Ectodermal cell (in vitro differentiated cells): ENCODE measurements around the gene SEZ6.

Experiments
- H3K27ac ChIP-seq: 2 replicates; pipeline ENCODE4 v1.7.0; 2013; ENCODE audit warnings: mild to moderate bottlenecking, low read depth, low read length; ENCODE audit not compliant: insufficient read depth, poor library complexity, severe bottlenecking
- H3K27me3 ChIP-seq: 2 replicates; pipeline ENCODE4 v1.7.0; 2013; ENCODE audit warnings: mild to moderate bottlenecking, low read length; ENCODE audit not compliant: insufficient read depth, control insufficient read depth, poor library complexity, severe bottlenecking
- H3K36me3 ChIP-seq: one replicate; pipeline ENCODE4 v1.7.0; 2013; ENCODE audit warnings: low read length; ENCODE audit not compliant: control insufficient read depth, insufficient read depth
- H3K4me1 ChIP-seq: one replicate; pipeline ENCODE4 v1.7.0; 2013; ENCODE audit warnings: low read length; ENCODE audit not compliant: control insufficient read depth, insufficient read depth
- H3K4me3 ChIP-seq: 2 replicates; pipeline ENCODE4 v1.7.0; 2013; ENCODE audit warnings: low read depth, low read length, control low read depth; ENCODE audit not compliant: insufficient read depth
- H3K9me3 ChIP-seq: 2 replicates; pipeline ENCODE4 v1.7.0; 2013; ENCODE audit warnings: mild to moderate bottlenecking, low read length, moderate library complexity; ENCODE audit not compliant: control insufficient read depth
- WGBS, 2 experiments: methylation state at CpG; one replicate each; pipeline ENCODE4 v1.1.7; 2013; ENCODE audit warnings: missing lambda C conversion rate in 2 of 2; 5-methylcytosine and 5-hydroxymethylcytosine counted together

The SEZ6 gene

DNA sequence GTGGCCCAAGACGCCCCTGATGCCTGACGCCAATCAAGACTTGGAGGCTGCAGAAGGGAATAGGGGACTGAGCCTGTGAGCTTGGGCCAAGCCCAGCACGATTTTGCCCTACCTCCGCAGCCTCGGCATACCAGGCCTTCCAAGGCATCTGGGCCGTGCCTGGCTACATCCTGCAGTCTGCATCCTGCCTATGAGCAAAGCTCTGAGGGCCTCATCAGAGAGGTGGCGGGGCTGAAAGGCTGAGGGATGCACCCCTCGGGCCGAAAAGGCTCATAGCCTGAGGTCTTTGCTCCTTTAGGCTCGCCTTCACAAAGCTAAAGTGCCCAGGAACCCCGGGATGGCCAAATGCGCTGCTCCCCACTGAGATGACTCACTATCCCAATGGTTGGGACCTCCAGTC lies 2.5 kb downstream of the SEZ6 start:
- WGBS, 2 experiments = 72 to 76% methylated on average over 12 of the region's 12 CpGs

DNA sequence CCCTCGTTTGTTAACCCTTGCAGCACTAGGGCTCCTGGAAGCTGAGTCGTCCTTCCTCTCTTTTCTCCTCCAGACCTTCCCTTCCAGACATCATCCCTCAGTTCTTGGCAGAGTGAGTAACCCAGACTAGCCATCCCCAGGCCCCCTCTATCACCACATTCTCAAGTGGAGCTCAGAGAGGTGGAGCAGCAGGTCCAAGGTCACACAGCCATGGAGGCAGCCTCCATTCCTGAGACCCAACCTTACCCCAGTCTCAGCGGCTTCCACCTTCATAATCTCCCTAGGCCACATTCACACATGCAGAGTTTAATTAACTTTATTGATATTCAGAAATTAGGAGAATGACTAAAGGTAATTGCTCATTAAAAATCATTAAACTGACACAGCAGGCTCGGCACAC lies 3.0 kb downstream of the SEZ6 start:
- whole genome bisulfite sequencing, 2 experiments = 54 to 59% methylated on average over 4 of the region's 4 CpGs
- Histone ChIP-seq H3K4me1 (peaks cover 31% of the 10 kb centered on the region), H3K27ac (no peak overlapping the region), H3K4me3 (no peak overlapping the region), H3K36me3 (no peaks in the 10 kb centered on the region), H3K27me3 (peaks cover 36% of the 10 kb centered on the region), H3K9me3 (no peaks in the 10 kb centered on the region)

More for the DNA sequence above, 2.5 kb downstream of the SEZ6 start:
- H3K4me3 ChIP-seq = no peak overlapping the region
- H3K4me1 ChIP-seq = peaks cover 31% of the 10 kb centered on the region
- H3K27me3 ChIP-seq = peaks cover 36% of the 10 kb centered on the region
- H3K27ac ChIP-seq = no peak overlapping the region
- no peaks in the 10 kb centered on the region for H3K36me3 ChIP-seq
- H3K9me3 ChIP-seq = no peaks in the 10 kb centered on the region

DNA sequence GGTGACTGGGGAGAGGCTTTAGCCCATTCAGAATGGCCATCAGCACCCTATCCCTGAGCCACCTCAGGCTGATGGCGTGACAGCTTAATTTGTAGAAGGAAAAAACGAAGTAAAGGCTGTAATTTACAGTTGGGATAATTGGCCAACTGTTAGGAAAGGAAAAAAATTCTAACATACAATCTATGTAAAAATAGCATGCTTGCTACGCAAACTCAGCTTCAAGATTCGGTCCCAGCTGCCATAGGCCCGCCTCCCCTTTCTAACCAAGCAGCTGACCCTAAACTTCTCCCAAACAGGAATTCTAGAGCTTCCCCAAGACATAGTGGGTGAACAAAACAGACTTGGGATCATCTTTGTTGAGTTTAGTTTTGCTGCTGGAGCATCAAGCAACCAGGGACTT lies 4.9 kb downstream of the SEZ6 start:
- no peaks in the 10 kb centered on the region for H3K9me3 ChIP-seq
- no peak overlapping the region for H3K27ac ChIP-seq
- peaks cover 30% of the 10 kb centered on the region for H3K27me3 ChIP-seq
- no peak overlapping the region for H3K4me3 ChIP-seq
- no peaks in the 10 kb centered on the region for H3K36me3 ChIP-seq
- WGBS, 2 experiments = 94 to 98% methylated on average over 5 of the region's 5 CpGs
- peaks cover 44% of the 10 kb centered on the region for H3K4me1 ChIP-seq

DNA sequence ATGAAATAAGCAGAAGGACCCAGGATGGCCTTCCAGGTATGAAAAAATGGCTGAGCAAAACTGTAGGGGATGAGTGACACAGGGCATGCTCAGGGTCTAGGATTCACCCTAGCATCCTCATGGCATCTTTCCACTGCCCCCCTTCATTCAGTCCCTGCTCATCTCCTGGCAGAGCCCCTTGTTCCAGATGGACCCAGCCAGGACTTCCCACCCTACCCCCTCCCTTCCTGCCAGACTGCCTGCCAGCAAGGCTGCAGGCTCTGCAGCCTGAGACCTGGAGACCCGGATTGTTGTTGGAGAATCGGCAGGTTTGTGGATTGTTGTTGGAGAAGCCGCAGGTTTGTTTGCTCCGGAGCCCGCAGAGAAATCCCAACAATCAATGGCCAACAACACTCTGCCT lies 6.6 kb downstream of the SEZ6 start:
- WGBS, 2 experiments = 72 to 82% methylated on average over 5 of the region's 5 CpGs
- H3K36me3 ChIP-seq = no peaks in the 10 kb centered on the region
- peaks cover 13% of the 10 kb centered on the region for H3K27me3 ChIP-seq
- H3K27ac ChIP-seq = no peak overlapping the region
- peaks cover 34% of the 10 kb centered on the region for H3K4me1 ChIP-seq
- no peaks in the 10 kb centered on the region for H3K9me3 ChIP-seq
- H3K4me3 ChIP-seq = no peak overlapping the region

DNA sequence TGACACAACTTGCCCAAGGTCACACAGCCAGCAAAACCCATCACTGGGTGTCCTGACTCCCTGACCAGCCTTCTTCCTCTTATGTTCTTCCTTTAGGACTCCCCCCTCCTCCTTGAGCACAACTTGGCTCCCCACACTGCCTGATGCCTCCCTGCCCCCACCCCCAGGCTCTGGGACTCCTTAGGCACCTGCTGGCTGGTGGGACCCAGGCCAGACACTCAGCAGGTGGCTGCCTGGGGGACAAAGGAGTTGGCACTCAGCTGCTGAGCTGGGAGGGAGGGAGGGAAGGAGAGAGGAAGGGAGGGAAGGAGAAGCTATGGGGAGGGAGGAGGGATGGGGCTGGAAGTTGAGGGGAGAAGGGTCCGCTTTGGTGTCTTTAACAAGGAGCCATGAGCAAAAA lies 8.0 kb downstream of the SEZ6 start:
- no peak overlapping the region for H3K27ac ChIP-seq
- H3K36me3 ChIP-seq = no peaks in the 10 kb centered on the region
- WGBS, 2 experiments = 88 to 98% methylated on average over 1 of the region's 1 CpG
- H3K27me3 ChIP-seq = no peaks in the 10 kb centered on the region
- H3K4me3 ChIP-seq = no peak overlapping the region
- peaks cover 30% of the 10 kb centered on the region for H3K4me1 ChIP-seq
- H3K9me3 ChIP-seq = no peaks in the 10 kb centered on the region

DNA sequence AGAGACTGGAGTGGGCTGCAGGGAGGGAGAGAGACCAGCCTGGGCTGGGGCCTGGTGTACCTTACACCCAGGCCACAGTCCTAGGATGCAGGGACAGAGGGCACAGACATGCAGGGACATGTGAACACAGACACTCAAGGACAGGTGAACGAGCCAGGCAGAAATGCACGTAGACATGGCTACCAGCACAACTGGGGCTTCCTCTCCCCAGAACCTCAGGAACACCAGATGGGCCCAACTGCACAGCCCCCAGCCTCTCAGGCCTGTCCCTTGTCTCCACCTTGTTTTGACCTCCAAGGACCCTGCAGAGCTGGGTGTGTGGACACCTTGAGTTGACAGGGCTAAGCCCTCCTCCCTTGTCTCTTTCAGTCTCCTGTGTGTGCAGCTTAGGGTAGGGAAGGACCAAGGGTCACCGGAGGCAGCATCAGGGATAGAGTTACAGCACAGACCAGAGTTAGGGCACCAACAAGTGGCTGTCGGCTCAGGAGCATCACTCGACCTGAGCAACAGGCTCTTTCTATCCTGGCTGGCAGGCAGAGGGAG lies 9.2 kb downstream of the SEZ6 start:
- Histone ChIP-seq H3K4me1 (peaks cover 20% of the 10 kb centered on the region), H3K27ac (no peak overlapping the region), H3K36me3 (no peaks in the 10 kb centered on the region), H3K9me3 (no peaks in the 10 kb centered on the region), H3K27me3 (no peaks in the 10 kb centered on the region), H3K4me3 (no peak overlapping the region)
- 62 to 67% methylated on average over 5 of the region's 5 CpGs for WGBS, 2 experiments

DNA sequence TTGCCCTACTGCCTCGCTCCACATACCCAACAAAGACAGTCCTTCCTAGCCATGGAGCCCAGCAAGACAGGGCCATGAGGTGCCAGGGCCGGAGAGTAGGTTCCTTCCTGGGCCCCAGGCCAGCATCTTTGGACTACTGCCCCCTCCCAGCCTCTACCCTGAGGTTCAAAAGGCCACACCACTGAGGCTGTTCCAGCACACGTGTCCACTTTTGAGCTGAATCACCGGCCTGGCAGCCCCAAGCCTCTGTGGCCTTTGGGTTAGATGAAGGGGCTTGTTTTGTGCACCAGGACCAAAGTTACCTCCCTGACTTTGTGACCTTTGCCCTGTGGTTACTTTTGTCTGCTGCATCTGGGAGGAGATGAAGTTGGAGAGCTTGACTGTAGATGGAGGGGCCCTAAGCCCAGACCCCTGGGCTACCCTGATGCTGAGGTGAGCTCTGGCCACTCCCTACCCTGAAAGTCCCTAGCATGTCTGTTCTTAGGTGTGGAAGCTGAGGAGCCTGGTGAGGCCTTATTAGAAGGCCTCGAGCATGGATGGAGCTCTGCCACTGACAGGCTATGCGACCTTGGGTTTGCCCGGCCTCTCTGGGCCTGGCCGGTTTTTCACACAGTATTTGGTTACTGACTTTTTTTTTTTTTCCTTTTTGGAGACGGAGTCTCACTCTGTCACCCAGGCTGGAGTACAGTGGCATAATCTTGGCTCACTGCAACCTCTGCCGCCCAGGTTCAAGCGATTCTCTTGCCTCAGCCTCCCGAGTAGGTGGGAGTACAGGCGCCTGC lies 12.0 kb downstream of the SEZ6 start:
- no peaks in the 10 kb centered on the region for H3K27me3 ChIP-seq
- no peak overlapping the region for H3K4me3 ChIP-seq
- H3K9me3 ChIP-seq = no peaks in the 10 kb centered on the region
- no peaks in the 10 kb centered on the region for H3K36me3 ChIP-seq
- H3K4me1 ChIP-seq = peaks cover 19% of the 10 kb centered on the region
- WGBS, 2 experiments = 94% methylated on average over 13 of the region's 13 CpGs
- H3K27ac ChIP-seq = no peak overlapping the region

DNA sequence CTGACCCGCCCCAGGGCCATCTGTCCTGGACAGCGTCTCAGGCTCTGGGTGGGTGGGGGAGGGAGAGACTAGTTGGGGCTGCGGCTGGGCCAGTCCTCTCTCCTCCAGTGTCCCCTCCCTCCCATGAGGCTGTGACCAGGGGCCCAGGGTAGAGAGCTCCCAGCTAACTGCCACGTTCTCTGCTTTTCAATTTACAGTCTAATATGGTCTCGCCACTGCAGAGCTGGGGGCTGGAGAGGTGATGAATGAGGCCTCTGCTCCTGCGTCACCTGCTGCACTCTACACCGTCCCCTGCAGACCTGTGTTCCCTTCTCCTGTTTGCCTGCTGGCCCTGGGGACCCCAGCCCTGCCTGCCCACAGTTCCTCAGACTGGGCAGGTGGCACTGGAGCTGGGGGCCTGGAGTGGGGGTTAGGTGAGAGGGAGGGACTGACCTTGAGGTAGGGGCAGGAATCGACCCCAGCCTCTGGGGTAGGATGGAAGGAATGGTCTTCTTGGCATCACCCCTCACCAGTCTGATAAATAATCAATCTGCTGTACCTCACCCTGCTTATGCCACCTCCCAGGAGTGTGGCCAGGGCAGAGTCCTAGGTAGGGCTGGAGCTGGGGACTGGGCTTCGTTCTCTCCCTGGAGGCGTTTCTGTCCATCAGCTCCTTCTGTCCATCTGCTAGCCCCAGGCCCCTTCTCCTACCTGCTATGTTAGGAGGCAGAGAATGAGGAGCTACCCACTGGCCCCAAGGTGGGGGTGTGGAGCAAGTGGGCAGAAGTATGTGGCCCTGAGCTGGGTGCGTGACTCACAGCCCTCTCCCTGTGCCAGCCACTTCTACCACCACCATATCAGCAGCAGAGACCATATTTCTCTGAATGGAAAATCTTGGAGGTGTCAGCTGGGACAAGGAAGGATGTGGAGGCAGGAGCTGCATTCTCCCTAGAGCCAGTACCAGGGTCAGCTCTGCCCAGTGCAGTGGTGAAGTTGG lies 12.9 kb downstream of the SEZ6 start:
- Histone ChIP-seq H3K4me3 (no peak overlapping the region), H3K4me1 (peaks cover 18% of the 10 kb centered on the region), H3K9me3 (no peaks in the 10 kb centered on the region), H3K27ac (no peak overlapping the region), H3K36me3 (no peaks in the 10 kb centered on the region), H3K27me3 (peaks cover 3% of the 10 kb centered on the region)
- WGBS, 2 experiments = 88 to 89% methylated on average over 9 to 11 of the region's 11 CpGs

DNA sequence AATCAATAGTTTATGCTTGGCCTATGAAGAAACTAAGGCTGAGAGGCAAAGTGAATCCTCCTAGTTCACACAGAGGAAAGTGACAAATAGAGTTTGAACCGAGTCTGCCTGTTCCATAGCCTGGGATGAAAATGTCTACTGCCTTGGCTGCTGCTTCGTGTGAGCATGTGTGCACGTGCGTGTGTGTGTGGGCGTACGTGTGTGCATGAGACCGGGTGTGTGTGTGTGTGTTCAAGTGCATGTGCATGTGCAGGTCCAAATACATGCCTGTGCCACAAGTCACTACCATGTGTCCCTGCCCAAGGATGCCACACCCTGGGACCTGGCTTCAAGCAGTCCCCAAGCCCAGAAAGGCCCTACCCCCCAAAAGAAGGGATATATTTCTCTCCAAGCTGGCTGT lies 13.6 kb downstream of the SEZ6 start:
- H3K4me1 ChIP-seq = peaks cover 17% of the 10 kb centered on the region
- 90 to 94% methylated on average over 7 of the region's 7 CpGs for WGBS, 2 experiments
- H3K36me3 ChIP-seq = no peaks in the 10 kb centered on the region
- peaks cover 3% of the 10 kb centered on the region for H3K27me3 ChIP-seq
- no peak overlapping the region for H3K27ac ChIP-seq
- no peaks in the 10 kb centered on the region for H3K9me3 ChIP-seq
- no peak overlapping the region for H3K4me3 ChIP-seq

DNA sequence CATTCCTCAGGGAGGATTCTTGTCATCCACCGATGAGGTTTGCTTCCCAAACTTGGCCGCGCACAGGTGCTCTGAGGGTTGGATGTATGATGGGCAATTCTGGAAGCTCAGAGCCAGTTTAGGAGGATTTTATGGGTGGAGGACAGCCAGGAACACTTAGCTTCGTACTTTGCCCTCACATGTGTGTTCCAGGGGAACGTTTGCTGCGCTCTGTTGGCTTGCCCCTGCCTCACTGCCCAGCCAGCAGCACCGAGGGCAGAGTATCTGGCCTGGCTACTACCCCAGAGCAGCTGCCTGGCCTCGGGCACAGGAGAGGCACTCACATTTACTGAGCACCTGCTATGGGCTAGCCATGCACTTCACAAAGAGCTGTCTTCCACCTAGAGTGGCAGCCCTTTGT lies 14.1 kb downstream of the SEZ6 start:
- no peak overlapping the region for H3K27ac ChIP-seq

More for the DNA sequence above, 14.1 kb downstream of the SEZ6 start:
- no peak overlapping the region for H3K4me3 ChIP-seq
- 92 to 93% methylated on average over 8 of the region's 8 CpGs for WGBS, 2 experiments
- no peaks in the 10 kb centered on the region for H3K9me3 ChIP-seq
- peaks cover 3% of the 10 kb centered on the region for H3K27me3 ChIP-seq
- no peaks in the 10 kb centered on the region for H3K36me3 ChIP-seq
- peaks cover 17% of the 10 kb centered on the region for H3K4me1 ChIP-seq
